Daoy (cell line): ENCODE measurements around the gene SLC10A1. TPM values are rescaled to one million over a fixed set of nuclear protein-coding genes. Genes with fewer than 3 reads are reported as not detected.

Experiments
- DNase-seq: peaks from one replicate; pipeline ENCODE4 v3.0.0-alpha.2; 2015; ENCODE audit warnings: low read depth
- total RNA-seq: library from RNA; depleted of rRNA; stranded (reverse); fragments of >200 nt; shearing (Covaris generic); gene quantifications from 2 replicates; pipeline ENCODE4 v1.2.3, GENCODE V29; 2014

SLC10A1 gene
- total RNA-seq, 1 experiment from 2014 or later, result not detected

GRCh38 chr14:69808919-69809808 lies 12.1 kb upstream of the SLC10A1 start:
- DNase-seq, result no peak

- no peak for DNase-seq
Observed at GRCh38 chr14:69807192-69807591, 10.2 kb upstream of the SLC10A1 start.

DNA sequence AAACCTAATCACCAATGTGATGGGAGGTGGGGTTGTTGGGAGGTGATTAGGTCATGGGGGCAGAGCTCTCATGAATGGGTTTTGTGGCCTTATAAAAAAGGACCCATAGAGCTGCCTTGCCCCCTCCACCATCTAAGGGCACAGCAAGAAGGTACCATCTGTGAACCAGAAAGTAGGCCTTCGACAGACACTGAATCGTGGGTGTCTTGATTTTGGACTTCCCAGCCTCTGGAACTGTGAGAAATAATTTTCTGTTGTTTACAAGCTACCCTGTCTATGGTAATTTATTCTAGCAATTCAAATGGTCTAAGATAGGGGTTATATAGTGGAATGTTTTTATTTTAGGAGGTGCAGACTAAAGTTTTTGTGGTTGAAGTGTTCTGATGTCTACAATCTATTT lies 7.9 kb upstream of the SLC10A1 start:
- no peak for DNase-seq

- DNase-seq, result no peak
Observed at GRCh38 chr14:69803753-69804152, 6.7 kb upstream of the SLC10A1 start.

- no peak for DNase-seq
Observed at GRCh38 chr14:69798339-69798735, 1.3 kb upstream of the SLC10A1 start.

GRCh38 chr14:69797573-69798338 lies 715 bp upstream of the SLC10A1 start:
- DNase-seq, result no peak

- no peak for DNase-seq
Observed at GRCh38 chr14:69795691-69796090, 1.4 kb downstream of the SLC10A1 start.

DNA sequence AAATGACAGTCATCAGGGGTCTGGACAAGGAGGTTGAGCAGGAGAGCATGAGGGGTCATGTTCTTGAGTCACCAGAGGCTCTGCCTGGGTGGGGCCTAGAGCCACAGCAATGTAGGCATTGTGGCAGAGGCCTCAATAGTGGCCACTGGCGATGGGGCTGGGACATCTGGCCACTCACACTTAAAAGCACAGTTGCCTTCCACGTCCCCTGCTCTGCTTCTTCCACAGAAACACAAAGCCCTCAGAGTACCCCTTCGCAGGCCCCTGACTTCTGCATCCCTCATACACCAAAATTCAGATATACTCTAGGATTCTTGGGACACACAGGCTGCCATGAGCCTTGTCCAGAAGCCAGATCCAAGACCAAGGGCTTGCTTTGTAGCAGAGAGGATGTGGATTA lies 2.2 kb downstream of the SLC10A1 start:
- DNase-seq, result no peak

- no peak for DNase-seq
Observed at GRCh38 chr14:69792887-69793421, 4.1 kb downstream of the SLC10A1 start.

GRCh38 chr14:69789118-69789640 lies 7.9 kb downstream of the SLC10A1 start:
- DNase-seq, result no peak

GRCh38 chr14:69786603-69787002 lies 10.4 kb downstream of the SLC10A1 start:
- no peak for DNase-seq

- no peak for DNase-seq
Observed at GRCh38 chr14:69784942-69785341, 12.1 kb downstream of the SLC10A1 start.

DNA sequence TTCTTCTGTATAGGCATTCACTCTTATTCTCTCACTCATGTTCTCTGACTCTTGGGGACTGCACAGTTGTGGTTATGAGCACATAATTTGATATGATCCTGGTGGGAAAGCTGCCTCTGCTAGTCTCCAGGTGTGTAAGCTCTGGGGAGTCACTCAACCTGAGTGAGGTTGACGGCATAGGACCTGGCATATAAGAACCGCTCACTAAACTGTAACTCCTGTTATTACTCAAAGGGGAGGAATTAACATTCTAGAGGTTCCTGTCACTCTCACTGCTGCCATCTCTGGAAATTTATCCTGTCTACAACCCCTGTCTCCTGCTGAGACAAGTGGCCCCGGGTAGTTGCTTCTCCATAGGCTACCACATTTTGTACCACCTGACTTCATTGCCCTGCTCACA lies 16.1 kb downstream of the SLC10A1 start:
- DNase-seq, result no peak

- DNase-seq, result no peak
Observed at GRCh38 chr14:69780092-69780491, 16.9 kb downstream of the SLC10A1 start.

DNA sequence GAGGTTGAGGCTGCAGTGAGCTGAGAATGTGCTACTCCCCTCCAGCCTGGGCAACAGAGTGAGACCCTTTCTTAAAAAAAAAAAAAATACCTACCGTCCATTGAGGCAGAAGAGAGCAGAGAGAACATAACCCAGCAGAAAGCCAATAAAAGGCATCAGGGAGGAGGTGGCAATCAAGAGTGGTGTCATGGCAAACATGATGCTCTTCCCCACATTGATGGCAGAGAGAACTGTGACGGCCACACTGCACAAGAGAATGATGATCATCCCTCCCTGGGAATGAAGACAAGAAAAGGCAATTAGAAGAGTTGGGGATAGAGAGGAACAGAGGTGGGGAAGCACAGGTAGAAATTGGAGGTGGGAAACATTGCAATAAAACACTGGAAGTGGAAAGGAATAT lies 18.0 kb downstream of the SLC10A1 start:
- no peak for DNase-seq

DNA sequence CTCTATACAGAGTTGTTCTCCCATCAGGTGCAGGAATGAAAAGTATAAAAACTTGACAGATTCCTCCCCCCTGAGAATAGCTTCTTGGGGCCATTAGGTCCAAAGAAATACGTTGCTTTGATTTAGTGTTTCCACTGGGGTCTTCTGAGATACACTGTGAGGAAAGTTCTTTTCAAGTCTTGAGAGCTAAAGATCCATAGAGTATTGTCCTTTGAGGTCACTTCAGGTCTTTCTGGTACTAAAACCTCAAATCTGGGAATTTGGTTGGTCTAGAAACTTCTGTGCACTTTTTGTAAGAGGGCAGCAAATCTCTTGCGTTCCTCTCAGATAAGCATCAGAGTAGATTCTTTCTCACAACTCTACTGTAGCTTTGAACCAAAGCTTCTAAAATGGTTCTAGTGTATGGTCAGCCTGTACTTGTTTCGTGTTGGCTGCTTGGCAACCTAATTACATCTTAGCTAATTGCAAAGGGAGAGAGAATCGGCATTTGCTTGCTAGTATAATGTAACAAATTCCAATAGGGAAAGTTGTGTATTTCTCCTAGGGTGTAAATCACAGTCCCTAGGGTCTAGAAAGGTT lies 20.1 kb downstream of the SLC10A1 start:
- no peak for DNase-seq

- DNase-seq, result no peak
Observed at GRCh38 chr14:69775012-69775411, 22.0 kb downstream of the SLC10A1 start.

DNA sequence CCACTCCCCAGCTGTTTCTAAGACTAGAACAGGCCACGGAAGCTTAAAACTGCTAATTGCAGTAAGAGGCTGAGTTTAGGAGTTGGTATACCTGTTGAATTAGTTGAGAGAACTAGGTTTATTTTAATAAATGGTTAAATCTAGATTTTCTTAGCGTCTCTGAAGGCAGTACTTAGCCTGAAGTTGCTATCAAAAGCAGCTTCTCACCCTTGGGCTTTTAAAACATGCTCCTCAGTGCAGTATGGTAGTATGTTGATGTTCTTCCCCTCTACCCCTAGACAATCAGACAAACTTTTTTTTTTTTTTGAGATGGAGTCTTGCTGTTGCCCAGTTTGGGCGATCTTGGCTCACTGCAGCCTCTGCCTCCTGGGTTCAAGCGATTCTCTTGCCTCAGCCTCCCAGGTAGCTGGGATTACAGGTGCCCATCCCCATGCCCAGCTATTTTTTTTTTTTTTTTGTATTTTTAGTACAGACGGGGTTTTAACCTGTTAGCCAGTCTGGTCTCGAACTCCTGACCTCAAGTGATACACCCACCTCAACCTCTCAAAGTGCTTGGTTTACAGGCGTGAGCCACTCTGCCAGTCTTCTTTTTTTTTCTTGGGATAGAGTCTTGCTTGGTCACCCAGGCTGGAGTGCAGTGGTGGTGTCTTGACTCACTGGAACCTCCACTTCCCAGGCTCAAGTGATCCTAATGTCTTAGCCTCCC lies 23.3 kb downstream of the SLC10A1 start:
- no peak for DNase-seq

DNA sequence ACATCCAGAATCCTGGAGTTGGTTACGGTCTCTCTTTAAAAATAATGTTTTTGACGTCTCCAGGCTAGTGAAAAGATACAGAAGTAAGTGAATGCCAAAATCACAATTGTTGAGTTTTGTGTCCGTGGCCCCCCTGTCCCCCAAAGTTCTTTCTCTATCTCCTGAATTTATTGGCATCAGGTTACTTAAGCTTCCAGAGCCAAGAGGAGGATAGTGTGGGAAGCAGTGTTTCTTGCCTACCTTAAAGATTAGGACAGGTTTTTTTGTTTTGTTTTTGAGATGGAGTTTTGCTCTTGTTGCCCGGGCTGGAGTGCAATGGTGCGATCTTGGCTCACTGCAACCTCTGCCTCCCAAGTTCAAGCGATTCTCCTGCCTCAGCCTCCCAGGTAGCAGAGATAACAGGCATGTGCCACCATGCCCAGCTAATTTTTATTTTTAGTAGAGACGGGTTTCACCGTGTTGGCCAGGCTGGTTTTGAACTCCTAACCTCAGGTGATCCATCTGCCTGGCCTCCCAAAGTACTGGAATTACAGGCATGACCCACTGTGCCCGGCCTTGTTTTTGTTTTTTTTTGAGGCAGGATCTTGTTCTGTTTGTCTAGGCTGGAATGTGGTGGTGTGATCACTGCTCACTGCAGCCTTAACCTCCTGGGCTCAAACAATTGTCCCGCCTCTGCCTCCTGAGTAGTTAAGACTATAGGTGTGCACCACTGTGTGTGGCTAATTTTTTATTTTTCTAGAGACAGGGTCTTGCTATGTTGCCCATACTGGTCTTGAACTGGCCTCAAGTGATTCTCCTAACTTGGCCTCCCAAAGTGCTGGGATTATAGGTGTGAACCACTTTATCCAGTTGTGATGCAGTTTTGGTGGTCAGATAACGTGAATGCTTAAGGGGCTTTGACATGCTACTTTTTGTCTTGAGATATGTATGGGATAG lies 24.7 kb downstream of the SLC10A1 start:
- DNase-seq, result no peak

DNA sequence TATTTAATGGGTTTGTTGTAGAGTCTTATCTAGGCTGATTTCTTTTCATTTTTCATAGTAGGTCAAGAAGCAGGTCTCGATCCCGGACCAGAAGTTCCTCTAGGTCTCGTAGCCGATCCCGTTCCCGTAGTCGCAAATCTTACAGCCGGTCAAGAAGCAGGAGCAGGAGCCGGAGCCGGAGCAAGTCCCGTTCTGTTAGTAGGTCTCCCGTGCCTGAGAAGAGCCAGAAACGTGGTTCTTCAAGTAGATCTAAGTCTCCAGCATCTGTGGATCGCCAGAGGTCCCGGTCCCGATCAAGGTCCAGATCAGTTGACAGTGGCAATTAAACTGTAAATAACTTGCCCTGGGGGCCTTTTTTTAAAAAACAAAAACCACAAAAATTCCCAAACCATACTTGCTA lies 25.9 kb downstream of the SLC10A1 start:
- DNase-seq, result no peak
